Body of pancreas (tissue), 4 donors: ENCODE results near the gene CFAP92.

ENCODE experiments used
- CTCF ChIP-seq, 7 experiments: fragments of 450-650 bp in 4 of 7; fragments of 200-600 bp in 3 of 7; sonication (generic) in 3 of 7; IDR thresholded peaks; one replicate each; pipeline ENCODE4 v1.5.1; 2016 to 2019; ENCODE audit warnings: antibody characterized with exemption in 7 of 7
- POLR2A ChIP-seq, 3 donors: fragments of 450-650 bp; IDR thresholded peaks; one replicate each; pipeline ENCODE4 v1.6.1; 2016; ENCODE audit warnings: antibody characterized with exemption in 3 of 3, mild to moderate bottlenecking in 2 of 3

GRCh38 chr3:128997486-128998133 is 3.7 kb upstream of the CFAP92 start:
- TF ChIP-seq CTCF (IDR thresholded peaks at IDR 0.05) (no peak), POLR2A (IDR thresholded peaks at IDR 0.05) (no peak)
